Effector memory CD4-positive, alpha-beta T cell (primary cell): ENCODE results near the gene TCF7L2.

Experiments used
- DNase-seq, 3 donors: peaks; one replicate each; pipeline ENCODE4 v3.0.0-alpha.2; 2020
- H3K27ac ChIP-seq: 2 replicates; pipeline ENCODE4 v1.7.0; 2013; ENCODE audit warnings: mild to moderate bottlenecking, low read length, moderate library complexity; ENCODE audit not compliant: insufficient read depth, poor library complexity, severe bottlenecking
- H3K27me3 ChIP-seq: replicated peaks from 2 replicates; pipeline ENCODE4 v1.7.0; 2013; ENCODE audit warnings: mild to moderate bottlenecking, low read length; ENCODE audit not compliant: insufficient read depth, control insufficient read depth, poor library complexity, severe bottlenecking
- H3K36me3 ChIP-seq: 2 replicates; pipeline ENCODE4 v1.7.0; 2013; ENCODE audit warnings: mild to moderate bottlenecking, low read length, moderate library complexity; ENCODE audit not compliant: control insufficient read depth, insufficient read depth
- H3K4me1 ChIP-seq: 2 replicates; pipeline ENCODE4 v1.7.0; 2013; ENCODE audit warnings: low read length, mild to moderate bottlenecking; ENCODE audit not compliant: control insufficient read depth, insufficient read depth, poor library complexity, severe bottlenecking
- H3K4me3 ChIP-seq: 2 replicates; pipeline ENCODE4 v1.7.0; 2013; ENCODE audit warnings: low read length, low read depth, mild to moderate bottlenecking; ENCODE audit not compliant: insufficient read depth, poor library complexity, severe bottlenecking
- H3K9me3 ChIP-seq: 2 replicates; pipeline ENCODE4 v1.7.0; 2013; ENCODE audit warnings: mild to moderate bottlenecking, low read length, moderate library complexity; ENCODE audit not compliant: control insufficient read depth

The TCF7L2 gene

DNA sequence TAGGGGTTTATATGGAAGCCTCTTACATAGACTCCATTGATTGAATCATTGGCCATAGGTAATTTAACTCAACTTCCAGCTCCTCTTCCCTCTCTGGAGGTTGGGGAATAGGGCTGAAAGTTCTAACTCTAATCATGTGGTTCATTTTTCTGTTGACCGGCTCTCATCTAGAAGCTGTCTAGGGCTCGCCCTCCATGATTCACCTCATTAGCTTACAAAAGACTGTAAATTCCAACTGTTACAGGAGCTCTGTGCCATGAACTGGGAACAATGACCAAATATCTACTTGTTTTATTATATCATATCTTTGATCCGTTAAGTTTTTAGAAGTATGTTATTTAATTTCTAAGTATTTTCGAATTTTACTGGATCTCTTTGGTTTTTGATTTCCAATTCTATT is 263.0 kb downstream of the TCF7L2 start:
- no peaks in the 10 kb centered on the region for H3K9me3 ChIP-seq
- no peak overlapping the region for H3K27ac ChIP-seq
- no peak overlapping the region for H3K4me3 ChIP-seq
- no peaks in the 10 kb centered on the region for H3K27me3 ChIP-seq
- no peak for DNase-seq
- H3K36me3 ChIP-seq: no peaks in the 10 kb centered on the region
- no peaks in the 10 kb centered on the region for H3K4me1 ChIP-seq

DNA sequence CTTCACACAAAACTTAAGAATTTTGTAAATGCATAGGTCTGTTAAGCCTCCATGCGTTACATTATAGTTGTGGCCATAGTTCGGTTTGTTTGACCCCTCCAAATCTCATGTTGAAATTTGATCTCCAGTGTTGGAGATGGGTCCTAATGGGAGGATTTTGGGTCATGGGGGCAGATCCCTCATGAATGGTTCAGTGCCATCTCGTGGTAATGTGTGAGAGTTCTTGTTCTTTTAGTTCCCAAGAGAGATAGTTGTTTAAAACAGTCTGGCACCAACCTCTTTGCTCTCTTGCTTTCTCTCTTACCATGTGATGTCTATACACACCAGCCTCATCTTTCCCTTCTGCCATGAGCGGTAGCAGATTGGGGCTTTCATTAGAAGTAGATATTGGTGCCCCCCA is 264.3 kb downstream of the TCF7L2 start:
- no peaks in the 10 kb centered on the region for H3K27me3 ChIP-seq
- no peaks in the 10 kb centered on the region for H3K36me3 ChIP-seq
- H3K27ac ChIP-seq: no peak overlapping the region
- DNase-seq: no peak
- H3K9me3 ChIP-seq: no peaks in the 10 kb centered on the region
- H3K4me3 ChIP-seq: no peak overlapping the region
- H3K4me1 ChIP-seq: no peaks in the 10 kb centered on the region

- H3K27ac ChIP-seq: no peak overlapping the region
- DNase-seq: no peak
- no peaks in the 10 kb centered on the region for H3K4me1 ChIP-seq
- H3K36me3 ChIP-seq: no peaks in the 10 kb centered on the region
- no peaks in the 10 kb centered on the region for H3K27me3 ChIP-seq
- H3K4me3 ChIP-seq: no peak overlapping the region
- no peaks in the 10 kb centered on the region for H3K9me3 ChIP-seq
These were observed 266.1 kb downstream of the TCF7L2 start for GRCh38 chr10:113216102-113216501.
